ENCODE measurements around the gene MAPKBP1. TPM values are rescaled to one million over a fixed set of nuclear protein-coding genes. Genes with fewer than 3 reads are reported as not detected.

MAPKBP1 gene
- total and polyA plus RNA-seq, 9 of the 15 experiments (the other 6 are each of a cell fraction or from before 2014, with no cell fraction given), result 0.15 to 9.5 (median 4.5) TPM

- Histone ChIP-seq H3K9me3 (replicated peaks; ENCODE audit: control insufficient read depth, insufficient read depth, low read depth, low read length) (no peaks in the 10 kb centered on the region), H3K27me3 (ENCODE audit: control insufficient read depth in 2 of 2, insufficient read depth in 2 of 2, low read length in 2 of 2) (peaks cover 58 to 97% of the 10 kb centered on the region in 2 experiments; a peak in 4 of 5 replicates), H3K4me3 (no peak overlapping the region), H3K4me1 (replicated peaks in 1 of 2; ENCODE audit: control insufficient read depth in 2 of 2, insufficient read depth in 2 of 2, low read length in 2 of 2) (peaks cover 0 to 35% of the 10 kb centered on the region in 2 experiments; a peak in 3 of 5 replicates), H2AFZ (ENCODE audit: low read depth, low read length) (no peak overlapping the region), H3K9ac (ENCODE audit: insufficient read depth in 1 of 2, low read depth in 2 of 2, low read length in 2 of 2) (no peak overlapping the region), H3K79me2 (ENCODE audit: control insufficient read depth, insufficient read depth, low read length) (no peaks in the 10 kb centered on the region), H4K20me1 (replicated peaks; ENCODE audit: control insufficient read depth, insufficient read depth, low read length) (peaks cover 26% of the 10 kb centered on the region), H3K36me3 (ENCODE audit: control insufficient read depth, insufficient read depth, low read length) (no peaks in the 10 kb centered on the region), H3K9me1 (ENCODE audit: control insufficient read depth, insufficient read depth, low read length) (no peaks in the 10 kb centered on the region), H3K4me2 (ENCODE audit: insufficient read depth, low read length) (no peak overlapping the region), H3K27ac (ENCODE audit: extremely low read depth, low read depth, low read length) (no peak overlapping the region)
- no peak for TF ChIP-seq DPF2 (IDR thresholded peaks at IDR 0.05)
- peak in 1 of 3 experiments; percentile 50 for TF ChIP-seq YY1 (IDR thresholded peaks at IDR 0.05; ENCODE audit: borderline replicate concordance in 1 of 3, control insufficient read depth in 1 of 3, extremely low read depth in 1 of 3, insufficient read depth in 3 of 3, insufficient read length in 1 of 3, insufficient replicate concordance in 2 of 3, low read depth in 1 of 3, low read length in 2 of 3)
- CTCF ChIA-PET (ENCODE audit: low intra/inter-chr PET ratio), result no interaction called here
- POLR2A ChIA-PET, result interaction anchor here (0.7 to 1.2 kb wide), 2 partner anchors 8 to 18 kb away, joined by 3 to 4 read pairs; no protein-coding TSS in a partner anchor
- FAIRE-seq (no peak), DNase-seq (ENCODE audit: extremely low read depth in 1 of 4, low spot score in 3 of 4) (no peak), ATAC-seq (no peak)
- BruUV-seq (replicated peaks), result no TSS peak
- in situ Hi-C loops (cut with MboI) (no loop called here), intact Hi-C loops (cut with micrococcal nuclease) (no loop called here)
- 5% methylated on average over 12 of the region's 12 CpGs for WGBS (ENCODE audit: insufficient coverage, low coverage, missing lambda C conversion rate)
Observed at GRCh38 chr15:41874736-41875135, 100.5 kb downstream of the MAPKBP1 start.

GRCh38 chr15:41876007-41876406, 101.7 kb downstream of the MAPKBP1 start:
- FAIRE-seq, result no peak
- in situ Hi-C loops (cut with MboI), result no loop called here
- intact Hi-C loops (cut with micrococcal nuclease), result no loop called here
- Histone ChIP-seq H3K27ac (ENCODE audit: extremely low read depth, low read depth, low read length) (no peak overlapping the region), H3K9me3 (replicated peaks; ENCODE audit: control insufficient read depth, insufficient read depth, low read depth, low read length) (no peaks in the 10 kb centered on the region), H3K4me1 (replicated peaks in 1 of 2; ENCODE audit: control insufficient read depth in 2 of 2, insufficient read depth in 2 of 2, low read length in 2 of 2) (peaks cover 0 to 24% of the 10 kb centered on the region in 2 experiments; a peak in 1 of 5 replicates), H3K79me2 (ENCODE audit: control insufficient read depth, insufficient read depth, low read length) (no peaks in the 10 kb centered on the region), H2AFZ (ENCODE audit: low read depth, low read length) (no peak overlapping the region), H3K9me1 (ENCODE audit: control insufficient read depth, insufficient read depth, low read length) (no peaks in the 10 kb centered on the region), H3K9ac (ENCODE audit: insufficient read depth in 1 of 2, low read depth in 2 of 2, low read length in 2 of 2) (0 out of 4 replicates have a peak overlapping the region, but pooled peaks of 1 of the 2 experiments have one; percentile 9), H3K4me2 (ENCODE audit: insufficient read depth, low read length) (no peak overlapping the region), H4K20me1 (replicated peaks; ENCODE audit: control insufficient read depth, insufficient read depth, low read length) (peaks cover 20% of the 10 kb centered on the region), H3K27me3 (ENCODE audit: control insufficient read depth in 2 of 2, insufficient read depth in 2 of 2, low read length in 2 of 2) (peaks cover 54 to 97% of the 10 kb centered on the region in 2 experiments; a peak in 4 of 5 replicates), H3K4me3 (no peak overlapping the region), H3K36me3 (ENCODE audit: control insufficient read depth, insufficient read depth, low read length) (no peaks in the 10 kb centered on the region)
- no TSS peak for BruUV-seq (replicated peaks)
- no peak for DNase-seq (ENCODE audit: extremely low read depth in 1 of 4, low spot score in 3 of 4)
- 26% methylated on average over 9 of the region's 13 CpGs for WGBS (ENCODE audit: insufficient coverage, low coverage, missing lambda C conversion rate)
- no peak for ATAC-seq
- POLR2A ChIA-PET, result interaction anchor here (0.6 to 1.2 kb wide), 3 partner anchors 10 to 701 kb away, joined by 3 to 4 read pairs (median 3); no protein-coding TSS in a partner anchor
- CTCF ChIA-PET (ENCODE audit: low intra/inter-chr PET ratio), result no interaction called here
- TF ChIP-seq MNT (conservative IDR thresholded peaks at IDR 0.05) (no peak), GTF2E2 (tag; IDR thresholded peaks at IDR 0.05) (no peak), ZNF263 (CRISPR knock-in tag; IDR thresholded peaks at IDR 0.05; ENCODE audit: borderline replicate concordance) (no peak), XRCC5 (IDR thresholded peaks at IDR 0.05; ENCODE audit: low read depth, low read length) (no peak), THAP12 (CRISPR knock-in tag; IDR thresholded peaks at IDR 0.05) (no peak), ZNF507 (tag; conservative IDR thresholded peaks at IDR 0.05) (no peak), MIER1 (IDR thresholded peaks at IDR 0.05; ENCODE audit: low read depth) (no peak), PTBP1 (IDR thresholded peaks at IDR 0.05; ENCODE audit: low read depth, low read length) (no peak), STAT5A (IDR thresholded peaks at IDR 0.05; ENCODE audit: borderline replicate concordance, low read length) (no peak)

Data from K562 (cell line).